ENCODE data around the gene ANKS1A. TPM values are rescaled to one million over a fixed set of nuclear protein-coding genes. Genes with fewer than 3 reads are reported as not detected.
"Not testable (repeated sequence)": the region's sequence is repeated elsewhere in the genome, so short reads cannot be mapped to it uniquely, and the experiment has no call there.

The ANKS1A gene
- total RNA-seq, 1 donor from 2014 or later, result 17.2 TPM

GRCh38 chr6:34987506-34987905, 98.5 kb downstream of the ANKS1A start:
- H3K27ac Mint-ChIP-seq (ENCODE audit: unreplicated experiment), result no peak overlapping the region
- TF ChIP-seq CTCF (IDR thresholded peaks at IDR 0.05), result no peak
- no peaks in the 10 kb centered on the region for H3K9me3 Mint-ChIP-seq (ENCODE audit: low read depth)
- H3K36me3 Mint-ChIP-seq (ENCODE audit: low read depth), result peaks cover 5% of the 10 kb centered on the region
- H3K4me3 Mint-ChIP-seq (ENCODE audit: unreplicated experiment), result no peak overlapping the region
- H3K4me1 Mint-ChIP-seq (ENCODE audit: low read depth), result peaks cover 10% of the 10 kb centered on the region
- no peak for DNase-seq (ENCODE audit: low spot score)
- no peaks in the 10 kb centered on the region for H3K27me3 Mint-ChIP-seq (ENCODE audit: low read depth)

- no peak for DNase-seq (ENCODE audit: low spot score)
- no peaks in the 10 kb centered on the region for H3K9me3 Mint-ChIP-seq (ENCODE audit: low read depth)
- no peak for TF ChIP-seq CTCF (IDR thresholded peaks at IDR 0.05)
- H3K36me3 Mint-ChIP-seq (ENCODE audit: low read depth), result peaks cover 10% of the 10 kb centered on the region
- peak overlapping the region; percentile 30 for H3K27ac Mint-ChIP-seq (ENCODE audit: unreplicated experiment)
- H3K4me1 Mint-ChIP-seq (ENCODE audit: low read depth), result peaks cover 9% of the 10 kb centered on the region
- H3K4me3 Mint-ChIP-seq (ENCODE audit: unreplicated experiment), result no peak overlapping the region
- no peaks in the 10 kb centered on the region for H3K27me3 Mint-ChIP-seq (ENCODE audit: low read depth)
Observed at GRCh38 chr6:34990971-34991560, 102.0 kb downstream of the ANKS1A start.

- Mint-ChIP-seq H3K36me3 (ENCODE audit: low read depth) (peaks cover 10% of the 10 kb centered on the region), H3K9me3 (ENCODE audit: low read depth) (no peaks in the 10 kb centered on the region), H3K27ac (ENCODE audit: unreplicated experiment) (no peak overlapping the region), H3K4me1 (ENCODE audit: low read depth) (peaks cover 9% of the 10 kb centered on the region), H3K4me3 (ENCODE audit: unreplicated experiment) (no peak overlapping the region), H3K27me3 (ENCODE audit: low read depth) (no peaks in the 10 kb centered on the region)
- DNase-seq (ENCODE audit: low spot score), result no peak
- no peak for TF ChIP-seq CTCF (IDR thresholded peaks at IDR 0.05)
Observed at GRCh38 chr6:34992376-34992775, 103.3 kb downstream of the ANKS1A start.

- no peaks in the 10 kb centered on the region for H3K9me3 Mint-ChIP-seq (ENCODE audit: low read depth)
- DNase-seq (ENCODE audit: low spot score), result no peak
- peaks cover 10% of the 10 kb centered on the region for H3K36me3 Mint-ChIP-seq (ENCODE audit: low read depth)
- H3K27ac Mint-ChIP-seq (ENCODE audit: unreplicated experiment), result no peak overlapping the region
- peaks cover 9% of the 10 kb centered on the region for H3K4me1 Mint-ChIP-seq (ENCODE audit: low read depth)
- no peak for TF ChIP-seq CTCF (IDR thresholded peaks at IDR 0.05)
- no peak overlapping the region for H3K4me3 Mint-ChIP-seq (ENCODE audit: unreplicated experiment)
- no peaks in the 10 kb centered on the region for H3K27me3 Mint-ChIP-seq (ENCODE audit: low read depth)
Observed at GRCh38 chr6:34993213-34993612, 104.2 kb downstream of the ANKS1A start.

GRCh38 chr6:34994693-34995092, 105.6 kb downstream of the ANKS1A start:
- Mint-ChIP-seq H3K9me3 (ENCODE audit: low read depth) (no peaks in the 10 kb centered on the region), H3K4me1 (ENCODE audit: low read depth) (peaks cover 9% of the 10 kb centered on the region), H3K27ac (ENCODE audit: unreplicated experiment) (no peak overlapping the region), H3K27me3 (ENCODE audit: low read depth) (no peaks in the 10 kb centered on the region), H3K36me3 (ENCODE audit: low read depth) (peaks cover 8% of the 10 kb centered on the region), H3K4me3 (ENCODE audit: unreplicated experiment) (no peak overlapping the region)
- no peak for TF ChIP-seq CTCF (IDR thresholded peaks at IDR 0.05)
- DNase-seq (ENCODE audit: low spot score), result no peak

GRCh38 chr6:34998417-34998816, 109.4 kb downstream of the ANKS1A start:
- not testable (repeated sequence) for H3K27me3 Mint-ChIP-seq (ENCODE audit: low read depth); DNase-seq (ENCODE audit: low spot score); H3K27ac Mint-ChIP-seq (ENCODE audit: unreplicated experiment); H3K9me3 Mint-ChIP-seq (ENCODE audit: low read depth); H3K4me1 Mint-ChIP-seq (ENCODE audit: low read depth); H3K36me3 Mint-ChIP-seq (ENCODE audit: low read depth); H3K4me3 Mint-ChIP-seq (ENCODE audit: unreplicated experiment)

GRCh38 chr6:34999153-34999552, 110.1 kb downstream of the ANKS1A start:
- DNase-seq (ENCODE audit: low spot score); H3K27ac Mint-ChIP-seq (ENCODE audit: unreplicated experiment); H3K9me3 Mint-ChIP-seq (ENCODE audit: low read depth); H3K4me1 Mint-ChIP-seq (ENCODE audit: low read depth); H3K27me3 Mint-ChIP-seq (ENCODE audit: low read depth); H3K4me3 Mint-ChIP-seq (ENCODE audit: unreplicated experiment); H3K36me3 Mint-ChIP-seq (ENCODE audit: low read depth): not testable (repeated sequence)

- not testable (repeated sequence) for DNase-seq (ENCODE audit: low spot score); H3K9me3 Mint-ChIP-seq (ENCODE audit: low read depth); H3K36me3 Mint-ChIP-seq (ENCODE audit: low read depth); H3K4me1 Mint-ChIP-seq (ENCODE audit: low read depth); H3K27ac Mint-ChIP-seq (ENCODE audit: unreplicated experiment); H3K27me3 Mint-ChIP-seq (ENCODE audit: low read depth); H3K4me3 Mint-ChIP-seq (ENCODE audit: unreplicated experiment)
Observed at GRCh38 chr6:34999962-35000361, 110.9 kb downstream of the ANKS1A start.

Measured in chondrocyte (in vitro differentiated cells).